K562 (cell line): ENCODE measurements around the gene ZBED4. TPM values are rescaled to one million over a fixed set of nuclear protein-coding genes. Genes with fewer than 3 reads are reported as not detected.

ENCODE experiments used
- ARID2 ChIP-seq: fragments of 450-650 bp; IDR thresholded peaks from 2 replicates; pipeline ENCODE4 v1.6.1; 2017; ENCODE audit warnings: antibody characterized with exemption, mild to moderate bottlenecking
- ARNT ChIP-seq, 2 experiments: fragments of 450-650 bp; IDR thresholded peaks; 2 replicates each; pipeline ENCODE4 v1.6.1; 2016; ENCODE audit warnings: mild to moderate bottlenecking in 1 of 2
- ATF2 ChIP-seq: sonication (generic); formaldehyde crosslinking; IDR thresholded peaks from 2 replicates; pipeline ENCODE4 v1.8.1; 2022; ENCODE audit warnings: missing genetic modification reagents
- BCOR ChIP-seq: fragments of 450-650 bp; IDR thresholded peaks from 2 replicates; pipeline ENCODE4 v1.6.1; 2016
- CBFA2T3 ChIP-seq: fragments of 450-650 bp; IDR thresholded peaks from 2 replicates; pipeline ENCODE4 v1.6.1; 2017
- CC2D1A ChIP-seq: fragments of 450-650 bp; IDR thresholded peaks from 2 replicates; pipeline ENCODE4 v1.6.1; 2017; ENCODE audit warnings: mild to moderate bottlenecking
- KLF1 ChIP-seq: fragments of 450-650 bp; IDR thresholded peaks from 2 replicates; pipeline ENCODE4 v1.6.1; 2016; ENCODE audit warnings: missing genetic modification characterization, missing compliant biosample characterization
- L3MBTL2 ChIP-seq: fragments of 450-650 bp; IDR thresholded peaks from 2 replicates; pipeline ENCODE4 v1.6.1; 2016; ENCODE audit warnings: mild to moderate bottlenecking, moderate library complexity
- LCOR ChIP-seq: sonication (generic); formaldehyde crosslinking; IDR thresholded peaks from 2 replicates; pipeline ENCODE4 v1.8.0; 2022; ENCODE audit warnings: mild to moderate bottlenecking, missing genetic modification reagents
- NCOA4 ChIP-seq: fragments of 450-650 bp; IDR thresholded peaks from 2 replicates; pipeline ENCODE4 v1.6.1; 2018; ENCODE audit warnings: mild to moderate bottlenecking; ENCODE audit not compliant: partially characterized antibody
- NEUROD1 ChIP-seq: fragments of 150-350 bp; IDR thresholded peaks from 2 replicates; pipeline ENCODE4 v1.6.1; 2014; ENCODE audit warnings: borderline replicate concordance, low read length, low read depth; ENCODE audit not compliant: partially characterized antibody
- PHF20 ChIP-seq: fragments of 450-650 bp; IDR thresholded peaks from 2 replicates; pipeline ENCODE4 v1.6.1; 2018; ENCODE audit not compliant: partially characterized antibody
- RBM14 ChIP-seq: fragments of 200-400 bp; formaldehyde crosslinking; IDR thresholded peaks from 2 replicates; pipeline ENCODE4 v1.6.1; 2018; ENCODE audit warnings: low read depth, mild to moderate bottlenecking, low read length, moderate library complexity, borderline replicate concordance; ENCODE audit not compliant: insufficient read depth
- RHOXF2B ChIP-seq: fragments of 250-450 bp; sonication (Bioruptor Pico); conservative IDR thresholded peaks from 2 replicates; pipeline ENCODE4 v1.5.1; 2021
- SAFB2 ChIP-seq: fragments of 200-400 bp; formaldehyde crosslinking; IDR thresholded peaks from 2 replicates; pipeline ENCODE4 v1.6.1; 2018; ENCODE audit warnings: borderline replicate concordance, low read length, low read depth, moderate library complexity; ENCODE audit not compliant: severe bottlenecking
- THAP7 ChIP-seq: fragments of 250-450 bp; sonication (Bioruptor Pico); IDR thresholded peaks from 2 replicates; pipeline ENCODE4 v1.5.0; 2021
- TSHZ1 ChIP-seq: fragments of 250-450 bp; sonication (Bioruptor Pico); IDR thresholded peaks from 2 replicates; pipeline ENCODE4 v1.4.0; 2020; ENCODE audit warnings: mild to moderate bottlenecking, moderate library complexity
- ZNF133 ChIP-seq: fragments of 250-450 bp; sonication (Bioruptor Pico); IDR thresholded peaks from 2 replicates; pipeline ENCODE4 v1.4.0; 2020; ENCODE audit warnings: mild to moderate bottlenecking
- ZNF398 ChIP-seq: fragments of 250-450 bp; sonication (Bioruptor Pico); IDR thresholded peaks from 2 replicates; pipeline ENCODE4 v1.8.0; 2021; ENCODE audit warnings: moderate library complexity, mild to moderate bottlenecking, inconsistent platforms
- ZNF444 ChIP-seq: fragments of 250-450 bp; sonication (Bioruptor Pico); IDR thresholded peaks from 2 replicates; pipeline ENCODE4 v1.4.0; 2020; ENCODE audit warnings: mild to moderate bottlenecking, moderate library complexity
- ZNF57 ChIP-seq: fragments of 450-650 bp; formaldehyde crosslinking; IDR thresholded peaks from 2 replicates; pipeline ENCODE4 v1.4.0; 2020; ENCODE audit warnings: mild to moderate bottlenecking, moderate library complexity
- ZNF766 ChIP-seq: fragments of 200-800 bp; sonication (Bioruptor generic); conservative IDR thresholded peaks from 2 replicates; pipeline ENCODE4 v1.6.1; 2016; ENCODE audit warnings: missing genetic modification characterization, missing compliant biosample characterization
- polyA plus RNA-seq, 8 experiments: library from polyadenylated mRNA; depleted of rRNA in 4 of 8; stranded (reverse) in 5 of 8; unstranded in 3 of 8; fragments of >200 nt; fragmentation: Nextera tagmentation in 2 of 8; fragmentation: Illumina TruSeq in 1 of 8; extraction: Ambion mirVana in 2 of 8; extraction: Trizol in 1 of 8; gene quantifications; 2 replicates each; pipeline versions ENCODE4 v1.2.1 to v1.2.3, GENCODE V29; 2011 to 2014; ENCODE audit warnings: inconsistent platforms in 1 of 8, missing spikeins in 1 of 8
- total RNA-seq, 7 experiments: library from RNA; depleted of rRNA in 6 of 7; stranded (reverse); fragments of >200 nt in 6 of 7; fragmentation: Illumina TruSeq in 2 of 7; extraction: Trizol in 2 of 7; gene quantifications; 2 replicates each; pipeline versions ENCODE4 v1.2.1 to v1.2.3, GENCODE V29; 2011 to 2021; ENCODE audit warnings: low replicate concordance in 1 of 7

The ZBED4 gene
- total and polyA plus RNA-seq, 9 of the 15 experiments (the other 6 are each of a cell fraction or from before 2014, with no cell fraction given) = 1.5 to 16.8 (median 7.4) TPM

GRCh38 chr22:49807780-49808708, 45.6 kb upstream of the ZBED4 start (continued):
- TF ChIP-seq KLF1 (tag) (no peak), ZNF766 (CRISPR knock-in tag) (0 out of 2 replicates have a peak, but pooled peaks have one; percentile 56), BCOR (no peak), ZNF398 (CRISPR knock-in tag) (no peak), ATF2 (CRISPR knock-in tag) (no peak), TSHZ1 (CRISPR knock-in tag) (no peak), THAP7 (CRISPR knock-in tag) (no peak), LCOR (CRISPR knock-in tag) (0 out of 2 replicates have a peak, but pooled peaks have one; percentile 33), L3MBTL2 (peak; percentile 92), NEUROD1 (no peak), ZNF444 (CRISPR knock-in tag) (no peak), NCOA4 (no peak), ZNF57 (CRISPR knock-in tag) (no peak), CC2D1A (no peak), RBM14 (no peak), ZNF133 (no peak), CBFA2T3 (peak; percentile 80), ARID2 (no peak), PHF20 (peak; percentile 37), RHOXF2B (CRISPR knock-in tag) (no peak), SAFB2 (no peak), ARNT (IDR thresholded peaks at IDR 0.05) (peak in 1 of 2 experiments; percentile 85; a peak in 2 of 4 replicates)
